ENCODE data around the gene CROCC.

GRCh38 chr1:16905110-16905867 is 16.4 kb upstream of the CROCC start:
- TF ChIP-seq KDM1A (IDR thresholded peaks at IDR 0.05; ENCODE audit: low read depth), result no peak
- TF ChIP-seq JUN (IDR thresholded peaks at IDR 0.05), result peak; percentile 99 to 100
- peak; percentile 96 for TF ChIP-seq POLR2A (IDR thresholded peaks at IDR 0.05; ENCODE audit: low read length)
- peak; percentile 100 for TF ChIP-seq BCL3 (IDR thresholded peaks at IDR 0.05)
- TF ChIP-seq HMGXB4 (CRISPR knock-in tag; IDR thresholded peaks at IDR 0.05; ENCODE audit: borderline replicate concordance), result peak; percentile 100
- 0 out of 5 replicates have a peak, but pooled peaks of 1 of the 2 experiments have one; percentile 3 for TF ChIP-seq RAD21 (conservative IDR thresholded peaks at IDR 0.05 in 1 of 2, IDR thresholded peaks at IDR 0.05 in 1 of 2)
- TF ChIP-seq CTCF (IDR thresholded peaks at IDR 0.05), result no peak
- no peak for TF ChIP-seq MAFK (IDR thresholded peaks at IDR 0.05; ENCODE audit: partially characterized antibody)
- peak; percentile 73 for TF ChIP-seq REST (IDR thresholded peaks at IDR 0.05)
- no peak for TF ChIP-seq BHLHE40 (IDR thresholded peaks at IDR 0.05; ENCODE audit: low read depth, low read length)
